Measurements from ENCODE around the gene AKNAD1.

AKNAD1 gene

GRCh38 chr1:108862698-108863477 is 6.0 kb upstream of the AKNAD1 start:
- no peak for DNase-seq (ENCODE audit: low read depth)

- no peak for DNase-seq (ENCODE audit: low read depth)
These were observed 5.2 kb upstream of the AKNAD1 start for GRCh38 chr1:108862017-108862610.

- no peak for DNase-seq (ENCODE audit: low read depth)
These were observed 4.7 kb upstream of the AKNAD1 start for GRCh38 chr1:108861566-108861965.

- no peak for DNase-seq (ENCODE audit: low read depth)
These were observed 3.5 kb upstream of the AKNAD1 start for GRCh38 chr1:108860190-108860907.

- DNase-seq (ENCODE audit: low read depth) = no peak
These were observed 1.5 kb upstream of the AKNAD1 start for GRCh38 chr1:108858230-108858950.

- no peak for DNase-seq (ENCODE audit: low read depth)
These were observed 2.5 kb downstream of the AKNAD1 start for GRCh38 chr1:108854221-108855019.

- no peak for DNase-seq (ENCODE audit: low read depth)
These were observed 4.5 kb downstream of the AKNAD1 start for GRCh38 chr1:108852221-108852975.

GRCh38 chr1:108851567-108851966 is 5.3 kb downstream of the AKNAD1 start:
- DNase-seq (ENCODE audit: low read depth) = no peak

GRCh38 chr1:108850929-108851328 is 6.0 kb downstream of the AKNAD1 start:
- no peak for DNase-seq (ENCODE audit: low read depth)

- no peak for DNase-seq (ENCODE audit: low read depth)
These were observed 8.1 kb downstream of the AKNAD1 start for GRCh38 chr1:108848806-108849205.

GRCh38 chr1:108847494-108847893 is 9.4 kb downstream of the AKNAD1 start:
- no peak for DNase-seq (ENCODE audit: low read depth)

- DNase-seq (ENCODE audit: low read depth) = no peak
These were observed 10.9 kb downstream of the AKNAD1 start for GRCh38 chr1:108845991-108846390.

- DNase-seq (ENCODE audit: low read depth) = no peak
These were observed 11.4 kb downstream of the AKNAD1 start for GRCh38 chr1:108845446-108845845.

GRCh38 chr1:108843390-108844137 is 13.3 kb downstream of the AKNAD1 start:
- no peak for DNase-seq (ENCODE audit: low read depth)

GRCh38 chr1:108842525-108843181 is 14.2 kb downstream of the AKNAD1 start:
- DNase-seq (ENCODE audit: low read depth) = no peak

- DNase-seq (ENCODE audit: low read depth) = no peak
These were observed 15.2 kb downstream of the AKNAD1 start for GRCh38 chr1:108841703-108842102.

- no peak for DNase-seq (ENCODE audit: low read depth)
These were observed 24.0 kb downstream of the AKNAD1 start for GRCh38 chr1:108832929-108833328.

- DNase-seq (ENCODE audit: low read depth) = peak; percentile 57
These were observed 25.7 kb downstream of the AKNAD1 start for GRCh38 chr1:108831225-108831624.

Data from fibroblast of the conjunctiva (primary cell).